Activated CD8-positive, alpha-beta memory T cell treated with anti-CD3 and anti-CD28 coated beads, Interleukin-2, amount 50 U/mL, for 1 hour (primary cell): ENCODE data around the gene SERGEF.

Source experiments
- DNase-seq: peaks from one replicate; pipeline ENCODE4 v3.0.0-alpha.2; 2020; ENCODE audit errors: extremely low read depth

The SERGEF gene

DNA sequence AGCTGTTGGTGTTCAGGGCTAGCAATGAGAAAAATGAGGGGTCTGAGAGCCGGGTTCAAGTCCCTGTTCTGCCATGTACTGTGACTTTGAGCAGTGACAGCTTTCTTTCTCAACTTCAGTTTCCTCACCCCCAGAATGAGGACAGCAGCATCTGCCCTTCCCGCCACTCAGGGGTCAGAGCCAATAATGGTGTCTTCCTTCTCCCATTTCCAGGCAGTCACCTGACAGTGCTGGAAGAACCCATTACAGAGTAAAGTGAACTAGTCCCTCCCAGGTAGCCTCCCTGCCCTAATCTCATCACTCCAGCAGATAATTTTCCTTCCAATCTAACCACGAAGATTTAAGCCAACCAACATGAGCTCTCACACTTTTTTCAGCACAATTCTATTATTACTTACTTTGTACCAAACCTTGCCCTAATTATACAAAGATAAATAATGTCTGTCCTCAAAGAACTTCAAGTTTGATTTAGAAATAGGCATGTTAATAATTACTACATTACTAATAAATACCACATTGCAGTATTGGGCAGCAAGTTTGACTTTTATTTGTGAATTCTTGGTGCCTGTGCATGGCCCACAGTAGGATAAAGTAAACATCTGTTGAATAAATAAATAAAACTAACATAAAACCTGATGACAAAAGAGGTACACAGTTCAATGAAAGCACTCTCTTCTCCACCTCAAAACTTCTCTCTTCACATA, 61.0 kb downstream of the SERGEF start:
- DNase-seq, result no peak

DNA sequence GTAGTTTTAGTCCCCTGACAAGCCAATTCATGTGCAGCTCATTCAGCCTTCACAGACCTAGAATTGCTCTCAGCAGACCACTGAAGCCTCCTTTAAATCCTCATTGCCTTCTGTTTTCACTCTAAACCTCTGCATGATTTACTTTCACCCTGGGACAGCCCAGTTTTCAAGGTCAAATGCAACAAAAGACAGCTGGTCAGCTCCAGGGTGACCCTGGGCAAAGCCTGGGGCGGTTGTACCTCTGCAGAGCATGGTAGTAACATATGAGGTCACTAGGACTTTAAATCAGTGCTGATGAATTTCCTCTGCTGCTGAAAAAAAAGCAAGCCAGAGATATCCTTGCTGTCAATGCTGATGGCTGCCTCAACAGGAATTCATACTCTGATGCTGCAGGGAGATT, 62.2 kb downstream of the SERGEF start:
- DNase-seq, result no peak

DNA sequence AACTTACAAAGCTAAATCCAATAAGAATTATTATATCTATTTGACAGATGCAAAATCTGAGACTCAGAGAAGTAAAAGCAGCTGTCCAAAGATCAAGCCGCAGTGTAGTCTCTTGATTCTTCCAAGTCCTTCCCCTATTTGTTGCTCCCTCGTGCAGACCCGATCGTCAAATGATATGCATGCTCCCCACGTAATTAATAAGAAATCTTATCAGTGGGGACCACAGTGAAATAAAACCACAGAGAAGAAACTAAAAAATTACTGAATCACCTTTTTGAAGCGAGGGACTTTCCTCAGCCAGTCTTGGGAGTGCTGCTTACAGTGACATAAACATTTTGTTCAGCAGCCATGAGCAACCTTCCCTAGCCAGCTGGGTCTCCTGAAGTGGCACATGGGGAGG, 64.6 kb downstream of the SERGEF start:
- DNase-seq, result no peak

DNA sequence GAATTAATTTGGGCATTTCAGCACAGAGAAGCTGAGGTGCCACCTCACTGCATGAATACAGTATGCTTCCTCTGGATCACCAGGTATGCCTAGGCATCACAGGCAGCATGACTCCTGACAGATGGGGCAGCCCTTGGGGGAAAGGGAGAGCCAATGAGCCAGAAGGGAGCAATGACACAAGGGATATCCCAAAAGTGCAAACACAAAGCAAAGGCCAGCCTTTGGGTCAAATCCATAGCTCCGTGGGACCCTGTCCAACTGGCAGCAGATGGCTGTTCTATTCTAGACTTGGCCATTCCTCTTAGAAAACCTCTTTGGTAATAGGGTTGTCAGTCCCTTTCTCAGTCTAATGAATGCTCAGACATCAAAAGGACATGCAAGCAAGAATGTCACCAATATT, 73.3 kb downstream of the SERGEF start:
- no peak for DNase-seq

DNA sequence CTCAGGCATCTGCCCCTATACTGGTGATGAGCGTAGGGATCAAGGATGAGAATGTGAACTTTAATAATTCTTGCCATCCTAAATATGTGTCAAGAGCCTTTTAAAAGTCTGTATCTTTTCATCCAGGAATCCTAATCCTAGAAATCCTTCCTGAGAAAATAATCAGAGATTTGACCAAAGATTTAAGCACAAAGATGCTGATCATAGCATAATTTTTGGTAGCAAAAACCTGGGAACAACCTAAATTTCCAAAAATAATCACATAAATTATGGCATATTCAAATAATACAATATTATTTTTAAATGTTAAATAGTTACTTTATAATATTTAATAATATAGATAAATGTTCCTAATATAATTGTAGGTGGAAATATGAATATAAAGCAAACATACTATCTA, 76.1 kb downstream of the SERGEF start:
- no peak for DNase-seq

DNA sequence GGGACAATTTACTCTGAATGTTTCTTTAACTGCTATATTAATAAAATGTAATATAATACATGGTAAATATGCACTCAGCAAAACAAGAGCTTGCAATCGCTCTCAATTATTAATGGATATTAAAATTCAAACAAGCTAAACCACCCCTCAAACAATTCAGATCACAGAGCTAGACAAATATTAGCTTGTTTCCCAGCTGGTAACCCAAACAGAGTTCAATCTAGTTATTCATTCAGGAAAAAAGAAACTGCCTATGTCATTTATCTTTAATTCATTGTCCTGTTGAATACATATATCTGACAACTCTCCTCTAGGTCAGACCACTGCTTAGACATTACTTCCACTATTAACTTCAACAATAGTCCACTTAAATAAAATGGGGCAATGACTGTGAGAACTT, 78.7 kb downstream of the SERGEF start:
- no peak for DNase-seq

DNA sequence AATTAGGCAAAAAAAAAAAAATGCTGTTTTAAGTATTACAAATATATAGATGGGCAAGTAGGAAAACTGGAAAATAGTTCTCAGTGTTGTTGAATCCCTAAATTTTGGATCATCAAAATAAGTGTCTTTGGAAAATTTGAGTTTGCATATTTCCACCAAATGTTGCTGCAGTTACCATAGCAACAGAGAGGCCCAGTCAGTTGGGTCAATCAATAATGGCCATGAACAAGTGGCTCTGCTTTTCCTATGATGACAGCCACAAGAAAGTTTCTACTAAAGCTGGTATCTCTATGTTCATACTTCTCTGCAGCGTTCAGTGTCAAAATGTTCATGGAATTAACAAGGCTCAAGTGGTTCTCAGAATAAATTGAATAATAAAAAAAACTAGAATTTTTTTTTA, 79.1 kb downstream of the SERGEF start:
- no peak for DNase-seq

DNA sequence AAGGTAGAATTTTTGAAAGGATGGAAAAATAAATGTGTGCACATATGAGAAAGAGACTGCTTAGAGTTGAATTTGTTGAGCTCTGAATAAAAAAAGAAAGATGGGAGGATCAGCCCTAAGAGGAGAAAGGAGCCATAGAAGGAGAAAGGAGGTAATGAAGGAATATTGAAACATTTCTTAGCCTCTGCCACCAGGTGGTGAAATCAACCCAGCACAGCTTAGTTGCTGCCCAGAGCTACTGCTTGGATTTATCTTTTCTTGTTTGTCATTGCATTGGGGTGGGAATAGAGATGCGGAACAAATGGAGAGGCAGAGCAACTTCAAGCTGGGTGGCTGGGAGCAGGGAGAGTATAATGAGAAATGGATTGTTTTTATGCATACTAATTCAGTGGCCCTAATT, 80.4 kb downstream of the SERGEF start:
- DNase-seq, result no peak

DNA sequence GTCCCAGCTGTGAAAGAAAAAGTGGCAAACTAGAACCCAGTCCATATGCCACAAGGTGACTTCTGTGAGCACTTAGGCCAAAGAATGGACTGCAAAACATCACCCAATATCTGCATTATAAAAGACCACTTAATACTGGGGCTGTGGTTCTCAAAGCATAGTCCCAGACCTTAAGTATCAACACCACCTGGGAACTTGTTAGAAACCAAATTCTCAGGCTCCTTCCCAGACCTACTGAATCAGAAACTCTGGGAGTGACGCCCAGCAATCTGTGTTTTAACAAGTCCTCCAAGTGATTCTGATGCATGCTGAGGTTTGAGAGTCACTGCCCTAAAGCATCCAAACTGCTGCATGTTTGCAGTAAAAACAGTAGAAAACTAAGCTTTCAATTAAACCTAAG, 81.3 kb downstream of the SERGEF start:
- DNase-seq, result no peak

DNA sequence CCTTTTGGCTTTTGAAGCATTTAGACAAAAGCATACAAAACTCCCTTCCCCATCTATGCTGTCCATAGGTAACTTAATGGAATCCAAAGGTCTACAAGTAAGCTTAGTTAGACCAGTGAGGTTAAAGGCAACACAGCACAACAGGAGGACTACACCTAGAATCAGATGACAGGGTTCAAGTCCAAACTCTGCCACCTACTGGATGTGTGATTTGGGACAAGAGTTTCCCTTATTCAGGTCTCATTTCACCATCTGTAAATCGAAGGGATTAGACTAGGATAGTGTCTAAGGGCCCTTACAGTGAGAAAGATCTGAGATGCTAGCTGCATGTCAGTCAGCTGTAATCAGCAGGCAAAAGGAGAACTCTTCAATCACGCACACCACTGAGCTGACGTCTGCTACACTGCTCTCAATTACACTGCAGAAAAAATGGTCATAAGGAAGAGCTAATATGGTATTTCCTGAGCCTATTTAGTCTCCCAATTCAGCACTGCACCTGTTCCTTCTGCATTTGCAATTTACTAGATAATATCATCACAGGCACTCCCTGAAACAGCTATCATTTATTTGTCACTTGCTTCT, 82.2 kb downstream of the SERGEF start:
- no peak for DNase-seq

DNA sequence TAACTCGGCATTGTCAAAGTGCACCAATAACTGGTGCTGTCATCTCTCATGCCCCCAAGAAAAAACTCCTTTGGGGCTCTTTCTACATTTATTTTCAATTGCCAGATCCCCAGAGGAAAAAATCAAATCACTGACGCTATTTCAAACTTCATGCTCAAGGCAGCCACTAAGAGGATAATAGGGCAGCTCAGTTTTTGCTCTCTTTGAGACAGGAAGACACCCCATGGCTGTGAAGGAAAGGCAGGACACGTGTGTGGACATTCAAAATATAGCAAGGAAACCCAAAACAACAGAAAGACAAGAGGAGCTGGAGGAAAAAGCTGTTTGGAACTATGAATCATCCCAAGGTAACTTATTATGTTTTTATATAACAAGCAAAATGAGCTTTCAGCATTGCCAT, 83.7 kb downstream of the SERGEF start:
- DNase-seq, result no peak

DNA sequence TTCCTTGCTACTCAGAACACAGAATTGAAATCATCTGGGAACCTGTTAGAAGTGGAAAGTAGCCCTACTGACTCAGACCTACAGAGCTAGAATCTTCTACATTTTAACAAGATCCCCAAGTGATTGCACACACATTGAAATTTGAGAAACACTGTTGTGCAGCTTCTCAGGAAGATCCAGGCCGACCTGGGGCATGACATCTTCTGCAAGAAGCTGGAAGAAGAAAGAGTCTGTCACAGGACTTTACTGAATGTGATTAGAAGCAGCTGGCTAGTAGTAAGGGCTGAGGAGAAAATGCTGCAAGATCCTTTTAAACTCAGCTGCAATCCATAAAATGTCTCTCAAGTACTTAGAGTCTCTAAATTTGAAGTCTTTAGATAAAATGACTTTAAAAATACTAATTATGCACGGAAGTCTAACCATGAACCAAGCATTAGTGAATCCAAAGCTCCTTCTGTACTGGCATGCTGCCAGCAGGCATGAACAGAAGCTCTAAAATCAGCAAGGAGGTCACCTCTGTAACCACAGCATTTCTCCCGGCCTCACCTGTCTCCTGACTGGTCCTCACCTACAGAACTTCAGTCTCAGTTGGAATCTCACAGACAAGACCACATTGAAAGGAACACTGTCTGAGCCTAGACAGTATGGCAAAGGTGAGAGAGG, 85.0 kb downstream of the SERGEF start:
- DNase-seq, result no peak

DNA sequence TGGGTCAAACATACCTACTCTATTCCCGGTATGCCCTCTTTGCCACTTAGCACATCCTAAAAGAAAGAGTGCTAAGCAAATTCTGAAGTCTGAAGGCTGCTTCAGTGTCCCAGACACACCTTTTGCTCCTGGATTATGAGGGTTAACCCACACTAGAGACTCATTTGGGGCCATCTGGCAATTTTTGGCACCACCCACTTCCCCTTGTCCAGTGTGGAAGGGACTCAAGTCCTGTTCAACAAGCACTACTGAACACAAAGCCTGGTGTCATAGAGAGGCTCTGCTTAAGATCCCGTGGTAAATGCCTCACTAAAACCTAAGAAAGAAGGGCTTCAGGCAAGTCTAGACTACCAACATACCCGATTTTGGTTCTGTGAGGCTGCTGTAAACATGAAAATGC, 85.8 kb downstream of the SERGEF start:
- no peak for DNase-seq

DNA sequence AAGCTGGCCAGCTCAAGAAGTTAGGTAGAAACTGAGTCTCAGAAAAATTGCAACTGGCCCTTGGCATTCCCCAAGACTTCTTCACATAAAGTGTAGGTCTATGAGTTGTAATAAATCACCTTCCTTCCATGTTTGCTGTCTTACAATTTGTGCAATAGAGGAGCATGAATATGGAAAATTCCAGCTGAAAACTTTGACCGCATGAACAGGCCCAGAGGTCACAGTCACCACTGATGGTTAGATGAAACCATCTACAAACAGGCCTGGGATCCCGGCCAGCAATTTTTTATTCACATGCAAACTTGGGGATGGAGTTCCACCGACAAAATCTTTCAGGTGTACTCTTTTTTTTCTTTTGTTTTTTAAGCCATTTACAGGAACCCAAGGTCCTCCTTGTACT, 88.1 kb downstream of the SERGEF start:
- no peak for DNase-seq

DNA sequence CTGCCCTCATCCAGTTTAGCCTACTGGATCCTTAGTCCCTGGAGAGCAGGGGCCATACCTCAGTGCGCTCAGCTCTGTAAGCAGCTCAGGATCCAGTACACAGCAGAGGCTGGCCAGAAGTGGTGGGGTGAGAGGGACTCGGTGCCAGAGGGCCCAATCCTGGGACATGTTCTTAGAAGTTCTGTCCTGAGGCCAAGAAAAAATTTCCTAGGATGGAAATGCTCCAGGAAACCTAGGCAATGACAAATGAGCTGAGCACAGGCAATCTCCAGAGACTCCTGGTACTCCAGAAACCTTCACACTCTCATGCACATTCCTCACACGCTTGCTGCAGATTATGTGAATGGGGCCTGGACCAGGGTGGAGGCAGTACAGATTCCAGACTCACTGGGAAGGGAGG, 89.6 kb downstream of the SERGEF start:
- DNase-seq, result no peak

DNA sequence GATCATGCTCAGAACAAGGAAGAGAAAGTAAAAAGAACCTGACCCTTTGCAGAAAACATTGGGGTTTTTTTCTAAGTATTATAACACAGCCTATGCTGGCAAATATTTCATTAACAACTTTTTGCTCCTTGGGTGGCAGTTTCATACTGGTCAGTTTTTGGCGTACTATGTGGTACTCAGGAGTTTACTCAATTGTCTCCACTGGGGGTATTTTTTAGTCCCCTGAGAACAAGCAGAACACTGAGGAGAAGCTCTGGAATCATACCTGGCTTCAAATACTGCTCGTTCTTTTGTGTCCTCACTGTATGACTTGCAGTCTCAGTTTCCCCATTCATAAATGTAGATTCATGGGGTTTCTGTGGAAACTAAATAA, 90.4 kb downstream of the SERGEF start:
- DNase-seq, result no peak

DNA sequence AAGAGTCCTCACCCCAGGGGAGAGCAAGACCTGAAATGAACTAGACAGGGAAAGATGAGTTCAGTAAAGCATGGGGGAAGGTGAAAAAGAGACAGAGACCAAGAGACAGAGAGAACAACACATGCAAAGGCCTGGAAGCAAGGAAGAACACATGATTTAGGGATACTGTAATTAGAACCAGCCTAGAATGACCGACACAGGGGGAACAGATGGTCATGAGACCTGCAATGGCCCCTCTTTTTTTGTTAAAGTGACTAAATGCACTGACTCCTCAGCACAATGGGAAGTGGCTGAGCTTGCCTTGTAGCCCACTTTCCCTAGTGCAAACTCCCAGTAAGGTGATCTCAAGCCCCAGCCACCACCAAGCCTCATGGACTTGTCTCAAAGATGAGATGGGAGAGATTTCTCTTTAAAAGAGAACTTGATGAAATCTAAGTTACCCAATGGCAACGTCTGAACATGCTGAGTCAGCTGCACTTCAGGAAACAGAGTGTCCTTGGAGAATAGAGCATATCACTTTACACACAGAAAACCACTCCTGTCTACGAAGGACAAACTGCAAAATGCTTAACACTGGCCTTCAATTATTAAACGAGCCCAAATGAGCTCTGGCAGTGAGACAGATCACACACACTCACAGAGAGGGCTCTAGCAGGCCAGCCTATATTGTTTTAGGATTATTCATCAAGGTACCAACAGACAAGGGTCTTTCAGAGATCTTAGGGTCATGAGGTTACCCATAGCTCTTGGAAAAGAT, 91.0 kb downstream of the SERGEF start:
- DNase-seq, result no peak

DNA sequence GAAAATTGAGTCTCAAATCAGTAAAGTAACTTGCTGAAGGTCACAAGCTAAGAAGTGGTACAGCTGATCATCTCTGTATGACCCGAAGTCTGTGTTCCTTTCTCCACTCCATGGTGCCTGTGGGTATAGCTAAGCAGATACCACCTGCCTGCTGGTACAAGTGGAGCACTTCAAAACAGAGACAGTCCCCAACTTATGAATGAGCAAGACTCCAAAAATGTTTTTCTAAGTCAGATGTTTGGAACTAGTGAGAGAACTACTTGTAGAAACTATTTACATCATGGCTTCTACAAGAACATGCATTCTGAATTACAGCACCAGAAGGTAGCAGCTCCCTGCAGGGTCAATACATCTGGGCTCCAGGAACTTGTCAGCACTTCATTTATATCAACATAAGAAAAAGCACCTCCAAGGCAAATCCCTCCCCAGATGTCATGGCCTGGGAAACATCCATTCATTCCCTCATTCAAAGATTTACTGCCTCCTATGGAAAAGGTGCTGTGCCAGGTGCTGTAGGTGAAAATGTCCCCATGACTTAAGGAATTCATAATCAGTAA, 94.7 kb downstream of the SERGEF start:
- no peak for DNase-seq

DNA sequence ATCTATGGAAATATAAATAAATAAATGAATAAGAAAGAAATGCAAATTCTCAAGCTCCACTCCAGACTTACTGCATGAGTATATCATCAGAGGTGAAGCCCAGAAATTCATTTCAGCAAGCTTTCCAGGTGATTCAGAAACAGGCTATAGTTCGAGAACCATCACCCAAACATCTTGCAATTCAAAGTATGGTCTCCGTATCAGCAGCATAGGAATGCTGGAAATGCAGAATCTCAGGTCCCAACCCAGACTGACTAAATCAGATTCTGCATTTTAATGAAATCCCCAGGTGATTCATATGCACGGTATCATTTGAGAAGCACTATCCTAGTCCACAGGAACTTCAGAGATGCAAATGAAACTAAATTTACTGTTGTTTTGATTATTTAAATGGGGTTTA, 95.3 kb downstream of the SERGEF start:
- DNase-seq, result no peak

DNA sequence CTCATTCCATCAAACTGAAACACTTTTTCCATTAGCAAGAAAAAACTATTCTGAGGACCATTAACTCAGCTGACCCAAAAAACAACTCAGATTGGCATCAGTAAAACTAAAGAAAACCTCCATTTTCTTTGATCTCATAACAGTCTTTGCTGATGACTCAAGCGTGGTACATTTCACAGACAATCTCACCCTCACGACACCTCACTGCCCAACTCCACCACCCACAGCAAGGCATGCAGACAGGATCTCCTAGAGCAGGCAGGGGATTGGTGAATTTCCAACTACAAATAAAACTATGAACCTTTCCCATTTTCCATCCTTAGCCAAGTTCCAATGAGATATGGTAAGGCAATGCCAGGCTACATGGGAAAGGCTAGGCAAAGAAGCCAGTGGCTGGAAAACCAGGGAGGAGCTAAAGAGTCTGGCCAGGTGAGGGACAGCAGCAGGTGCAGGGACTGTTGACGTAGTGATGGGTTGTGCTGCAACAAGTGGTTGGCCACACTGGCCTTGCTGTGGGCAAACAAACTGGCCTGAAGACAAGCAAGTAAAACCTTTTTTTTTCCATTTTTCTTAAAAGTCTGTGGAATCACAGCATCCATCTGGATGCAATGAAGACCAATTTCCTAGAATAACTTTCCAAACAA, 97.2 kb downstream of the SERGEF start:
- no peak for DNase-seq

DNA sequence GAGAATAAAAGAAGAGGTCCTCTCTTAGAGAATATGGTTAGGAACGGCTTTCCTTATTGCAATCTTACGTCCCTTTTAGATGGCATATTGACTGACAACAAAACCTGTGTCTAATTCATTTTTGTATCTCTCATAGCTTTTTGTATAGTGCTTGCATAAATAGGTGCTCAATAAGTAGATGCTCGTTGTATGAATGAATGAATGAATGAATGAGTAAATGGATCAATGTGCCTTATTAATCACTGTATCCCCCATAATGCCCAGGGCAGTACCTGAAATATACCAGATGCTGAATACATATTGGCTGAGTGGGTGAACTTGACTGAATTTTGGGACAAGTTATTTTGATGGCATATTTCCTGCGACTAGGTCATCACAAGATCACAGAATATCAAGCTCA, 97.9 kb downstream of the SERGEF start:
- DNase-seq, result no peak

DNA sequence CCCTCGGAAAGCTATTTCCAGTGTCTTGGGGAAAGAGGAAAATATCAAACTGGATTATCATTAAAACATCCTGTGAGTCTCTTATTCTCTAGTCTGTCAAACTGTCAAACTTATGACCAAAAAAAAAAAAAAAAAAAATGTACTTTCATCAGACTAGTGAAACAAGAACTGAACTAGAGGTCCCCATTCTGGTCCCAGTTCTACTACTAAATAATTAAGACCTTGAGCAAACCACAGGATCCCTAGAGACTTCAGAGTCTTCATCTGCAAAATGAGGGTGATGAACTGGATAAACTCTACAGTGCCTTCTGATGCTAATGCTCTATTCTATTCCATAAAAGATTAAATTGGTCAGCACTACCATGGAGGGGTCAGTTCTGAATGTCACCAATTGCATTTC, 105.8 kb downstream of the SERGEF start:
- DNase-seq, result no peak
